ENCODE measurements around the gene SLC35D3. TPM values are rescaled to one million over a fixed set of nuclear protein-coding genes. Genes with fewer than 3 reads are reported as not detected.
"Not testable (repeated sequence)": the region's sequence is repeated elsewhere in the genome, so short reads cannot be mapped to it uniquely, and the experiment has no call there.

SLC35D3 gene
- total RNA-seq, 1 experiment from 2014 or later: 0.39 TPM

DNA sequence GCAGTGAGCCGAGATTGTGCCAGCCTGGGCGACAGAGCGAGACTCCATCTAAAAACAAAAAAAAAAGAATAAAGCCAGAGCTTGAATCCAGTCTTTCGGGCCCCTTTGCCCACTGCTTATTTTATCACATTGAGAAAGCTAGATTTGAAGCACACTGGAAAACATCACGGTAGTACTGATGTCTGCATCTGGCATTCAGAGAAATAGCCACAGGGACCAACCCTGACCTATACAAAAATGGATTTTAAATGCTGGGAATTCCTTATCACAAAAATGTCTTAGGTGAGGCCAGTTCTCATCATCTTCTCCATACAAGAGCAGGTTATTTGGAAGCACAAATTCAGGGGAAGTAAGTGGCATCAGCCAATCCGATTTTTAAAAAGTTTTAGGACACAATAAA is 49.5 kb downstream of the SLC35D3 start (continued):
- no peak for TF ChIP-seq ZNF532 (CRISPR knock-in tag; IDR thresholded peaks at IDR 0.05; ENCODE audit: borderline replicate concordance)
- no peak for TF ChIP-seq JAZF1 (CRISPR knock-in tag; IDR thresholded peaks at IDR 0.05)
- no peak for TF ChIP-seq CREB1 (CRISPR knock-in tag; IDR thresholded peaks at IDR 0.05)

GRCh38 chr6:136973781-136974180 is 51.7 kb downstream of the SLC35D3 start:
- not testable (repeated sequence) for H3K9me3 Mint-ChIP-seq

More at GRCh38 chr6:136973781-136974180, 51.7 kb downstream of the SLC35D3 start:
- POLR2A ChIA-PET; CTCF ChIA-PET; ATAC-seq; H3K27me3 Mint-ChIP-seq (ENCODE audit: low read depth); H3K36me3 Mint-ChIP-seq; H3K27ac Mint-ChIP-seq; DNase-seq (ENCODE audit: low spot score); H3K4me3 Mint-ChIP-seq: not testable (repeated sequence)
- peaks cover 17% of the 10 kb centered on the region for H3K4me1 Mint-ChIP-seq

Other genes starting within 250 kb of the SLC35D3 start
- 1.6 to 1.9 TPM (median 1.7 TPM) in 3 replicates for gene MAP3K5, start 129.8 kb upstream of the SLC35D3 start, total RNA-seq (2021)
- gene PEX7, start 99.7 kb upstream of the SLC35D3 start, total RNA-seq (2021): 9.8 to 12.1 TPM (median 11.8 TPM) in 3 replicates
- 0.78 to 1.3 TPM (median 1.2 TPM) in 3 replicates for gene IL20RA, start 122.7 kb downstream of the SLC35D3 start, total RNA-seq (2021)